ENCODE data around the gene VTCN1. TPM values are rescaled to one million over a fixed set of nuclear protein-coding genes. Genes with fewer than 3 reads are reported as not detected.

Gene VTCN1
- total RNA-seq, 1 experiment from 2014 or later = not detected

GRCh38 chr1:117106478-117106877 is 104.2 kb downstream of the VTCN1 start:
- Mint-ChIP-seq H3K27me3 (ENCODE audit: low read depth) (no peaks in the 10 kb centered on the region), H3K9me3 (peaks cover 4% of the 10 kb centered on the region; the same call in 1 of the 2 replicates), H3K4me1 (no peaks in the 10 kb centered on the region), H3K27ac (no peak overlapping the region), H3K36me3 (peaks cover 78% of the 10 kb centered on the region), H3K4me3 (no peak overlapping the region)
- ChIA-PET CTCF (no interaction called here), POLR2A (no interaction called here)
- TF ChIP-seq ATF2 (CRISPR knock-in tag; IDR thresholded peaks at IDR 0.05; ENCODE audit: borderline replicate concordance, low read depth) (no peak), ZNF232 (CRISPR knock-in tag; IDR thresholded peaks at IDR 0.05) (no peak), CDX4 (CRISPR knock-in tag; IDR thresholded peaks at IDR 0.05; ENCODE audit: borderline replicate concordance) (no peak), TEAD1 (CRISPR knock-in tag; IDR thresholded peaks at IDR 0.05) (no peak), IRF1 (CRISPR knock-in tag; IDR thresholded peaks at IDR 0.05) (no peak), SP1 (CRISPR knock-in tag; conservative IDR thresholded peaks at IDR 0.05) (no peak), USF2 (CRISPR knock-in tag; IDR thresholded peaks at IDR 0.05) (no peak), MLX (CRISPR knock-in tag; IDR thresholded peaks at IDR 0.05) (no peak), HMGA2 (CRISPR knock-in tag; IDR thresholded peaks at IDR 0.05) (no peak)
- ATAC-seq = no peak
- DNase-seq (ENCODE audit: low spot score) = no peak

- POLR2A ChIA-PET = no interaction called here
- peaks cover 4% of the 10 kb centered on the region; the same call in 1 of the 2 replicates for H3K9me3 Mint-ChIP-seq
- H3K4me3 Mint-ChIP-seq = no peak overlapping the region
- ATAC-seq = no peak
- no peak for TF ChIP-seq ZSCAN18 (CRISPR knock-in tag; IDR thresholded peaks at IDR 0.05)
- no peak for TF ChIP-seq HMGXB4 (CRISPR knock-in tag; IDR thresholded peaks at IDR 0.05)
- TF ChIP-seq ESRRA (CRISPR knock-in tag; IDR thresholded peaks at IDR 0.05; ENCODE audit: borderline replicate concordance) = no peak
- no peak for TF ChIP-seq ZBTB21 (CRISPR knock-in tag; IDR thresholded peaks at IDR 0.05; ENCODE audit: borderline replicate concordance)
- no peak for TF ChIP-seq GTF2I (CRISPR knock-in tag; conservative IDR thresholded peaks at IDR 0.05)
- no peak for TF ChIP-seq SP1 (CRISPR knock-in tag; conservative IDR thresholded peaks at IDR 0.05)
- TF ChIP-seq ATF6 (CRISPR knock-in tag; IDR thresholded peaks at IDR 0.05) = no peak
- TF ChIP-seq E2F5 (CRISPR knock-in tag; IDR thresholded peaks at IDR 0.05) = no peak
- TF ChIP-seq ZNF121 (CRISPR knock-in tag; IDR thresholded peaks at IDR 0.05) = no peak
- TF ChIP-seq NFE2L1 (CRISPR knock-in tag; IDR thresholded peaks at IDR 0.05) = no peak
- TF ChIP-seq HMGA2 (CRISPR knock-in tag; IDR thresholded peaks at IDR 0.05) = no peak
- TF ChIP-seq NFYB (CRISPR knock-in tag; conservative IDR thresholded peaks at IDR 0.05; ENCODE audit: low read depth) = no peak
- no peak for TF ChIP-seq SMAD4 (CRISPR knock-in tag; IDR thresholded peaks at IDR 0.05)
- no peak for TF ChIP-seq ATF1 (CRISPR knock-in tag; IDR thresholded peaks at IDR 0.05)
- no peak for DNase-seq (ENCODE audit: low spot score)
- no peaks in the 10 kb centered on the region for H3K27me3 Mint-ChIP-seq (ENCODE audit: low read depth)
- no peaks in the 10 kb centered on the region for H3K4me1 Mint-ChIP-seq
- H3K27ac Mint-ChIP-seq = no peak overlapping the region
- CTCF ChIA-PET = interaction anchor here (1.5 kb wide), 1 partner anchor 12 kb away, joined by 3 read pairs; no protein-coding TSS in a partner anchor
- peaks cover 78% of the 10 kb centered on the region for H3K36me3 Mint-ChIP-seq
Measured at GRCh38 chr1:117105722-117106121, 105.0 kb downstream of the VTCN1 start.

Data from WTC11 (cell line).